ENCODE results near the gene LYRM9.

Gene LYRM9

GRCh38 chr17:27872776-27873175 is 20.4 kb downstream of the LYRM9 start:
- TF ChIP-seq CTCF (IDR thresholded peaks at IDR 0.05; ENCODE audit: extremely low read depth, missing control alignments) = no peak
- DNase-seq (ENCODE audit: low spot score) = no peak

- no peak for TF ChIP-seq CTCF (IDR thresholded peaks at IDR 0.05; ENCODE audit: extremely low read depth, missing control alignments)
- no peak for DNase-seq (ENCODE audit: low spot score)
These were observed 21.8 kb downstream of the LYRM9 start for GRCh38 chr17:27871407-27871806.

- no peak for TF ChIP-seq CTCF (IDR thresholded peaks at IDR 0.05; ENCODE audit: extremely low read depth, missing control alignments)
- no peak for DNase-seq (ENCODE audit: low spot score)
These were observed 22.8 kb downstream of the LYRM9 start for GRCh38 chr17:27870345-27870744.

- no peak for TF ChIP-seq CTCF (IDR thresholded peaks at IDR 0.05; ENCODE audit: extremely low read depth, missing control alignments)
- no peak for DNase-seq (ENCODE audit: low spot score)
These were observed 24.6 kb downstream of the LYRM9 start for GRCh38 chr17:27868565-27868964.

GRCh38 chr17:27862840-27863239 is 30.3 kb downstream of the LYRM9 start:
- DNase-seq (ENCODE audit: low spot score) = no peak

GRCh38 chr17:27862004-27862403 is 31.2 kb downstream of the LYRM9 start:
- DNase-seq (ENCODE audit: low spot score) = no peak
- no peak for TF ChIP-seq CTCF (IDR thresholded peaks at IDR 0.05; ENCODE audit: extremely low read depth, missing control alignments)

More at GRCh38 chr17:27862840-27863239, 30.3 kb downstream of the LYRM9 start:
- TF ChIP-seq CTCF (IDR thresholded peaks at IDR 0.05; ENCODE audit: extremely low read depth, missing control alignments) = no peak

- no peak for TF ChIP-seq CTCF (IDR thresholded peaks at IDR 0.05; ENCODE audit: extremely low read depth, missing control alignments)
- DNase-seq (ENCODE audit: low spot score) = no peak
These were observed 32.0 kb downstream of the LYRM9 start for GRCh38 chr17:27860971-27861664.

Measured in GM20000 (cell line).